Tibial artery (tissue), 4 donors: ENCODE measurements around the gene BRIP1.

ENCODE experiments used
- DNase-seq, 2 donors: peaks; one replicate each; pipeline ENCODE4 v3.0.0-alpha.2; 2019
- H3K27ac ChIP-seq, 2 donors: fragments of 200-600 bp; sonication (generic) in 1 of 2; 1 replicate in 1 of 2; 2 replicates in 1 of 2; pipeline ENCODE4 v1.5.1; 2018 to 2019; ENCODE audit warnings: mild to moderate bottlenecking in 1 of 2
- H3K27me3 ChIP-seq, 2 donors: fragments of 200-600 bp; sonication (generic) in 1 of 2; one replicate each; pipeline versions ENCODE4 v1.5.1 to v1.6.0; 2016 to 2019
- H3K36me3 ChIP-seq, 3 donors: fragments of 200-600 bp; sonication (generic) in 2 of 3; one replicate each; pipeline ENCODE4 v1.5.1; 2016 to 2019; ENCODE audit warnings: mild to moderate bottlenecking in 2 of 3
- H3K4me1 ChIP-seq, 4 donors: fragments of 200-600 bp; sonication (generic) in 2 of 4; 1 replicate in 3 of 4; 2 replicates in 1 of 4; pipeline ENCODE4 v1.5.1; 2016 to 2019
- H3K4me3 ChIP-seq, 2 donors: fragments of 200-600 bp; sonication (generic) in 1 of 2; 1 replicate in 1 of 2; 2 replicates in 1 of 2; pipeline ENCODE4 v1.5.1; 2018 to 2019; ENCODE audit warnings: mild to moderate bottlenecking in 2 of 2
- H3K9me3 ChIP-seq, 3 donors: fragments of 200-600 bp; sonication (generic) in 1 of 3; one replicate each; pipeline ENCODE4 v1.5.1; 2016 to 2019
- intact Hi-C: fragments of 100-400 bp; cut with DNase I; formaldehyde crosslinking; loops from one replicate; pipeline ENCODE4 v1.15.0; 2023; ENCODE audit warnings: low total_unique reads
- TF ChIP-seq, protein P1 (sequence below), 2 experiments: fragments of 200-600 bp in 1 of 2; fragments of 450-650 bp in 1 of 2; IDR thresholded peaks; one replicate each; pipeline ENCODE4 v1.5.1; 2017 to 2019; ENCODE audit warnings: antibody characterized with exemption in 2 of 2, mild to moderate bottlenecking in 1 of 2, moderate library complexity in 1 of 2

BRIP1 gene

DNA sequence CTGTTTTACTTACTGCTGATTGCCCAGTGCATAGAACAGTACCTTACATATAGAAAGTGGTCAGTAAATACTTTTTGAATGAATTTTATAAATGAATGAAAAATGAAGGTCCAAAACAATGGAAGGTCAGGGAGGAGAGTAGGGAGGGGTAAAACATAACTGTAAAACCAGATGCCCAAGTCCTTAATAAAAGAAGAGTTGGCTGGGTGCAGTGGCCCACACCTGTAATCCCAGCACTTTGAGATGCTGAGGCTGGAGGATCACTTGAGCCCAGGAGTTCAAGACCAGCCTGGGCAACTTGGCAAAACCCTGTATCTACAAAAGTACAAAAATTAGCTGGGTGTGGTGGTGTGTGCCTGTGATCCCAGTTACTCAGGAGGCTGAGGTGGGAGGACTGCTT, 108.2 kb downstream of the BRIP1 start:
- Histone ChIP-seq H3K27me3 (no peaks in the 10 kb centered on the region), H3K27ac (no peak overlapping the region), H3K36me3 (no peaks in the 10 kb centered on the region), H3K9me3 (peaks cover 0 to 4% (median 0%) of the 10 kb centered on the region in 3 donors), H3K4me3 (no peak overlapping the region), H3K4me1 (no peaks in the 10 kb centered on the region)
- DNase-seq = no peak
- intact Hi-C loops = no loop called here
- TF ChIP-seq, protein P1, sequence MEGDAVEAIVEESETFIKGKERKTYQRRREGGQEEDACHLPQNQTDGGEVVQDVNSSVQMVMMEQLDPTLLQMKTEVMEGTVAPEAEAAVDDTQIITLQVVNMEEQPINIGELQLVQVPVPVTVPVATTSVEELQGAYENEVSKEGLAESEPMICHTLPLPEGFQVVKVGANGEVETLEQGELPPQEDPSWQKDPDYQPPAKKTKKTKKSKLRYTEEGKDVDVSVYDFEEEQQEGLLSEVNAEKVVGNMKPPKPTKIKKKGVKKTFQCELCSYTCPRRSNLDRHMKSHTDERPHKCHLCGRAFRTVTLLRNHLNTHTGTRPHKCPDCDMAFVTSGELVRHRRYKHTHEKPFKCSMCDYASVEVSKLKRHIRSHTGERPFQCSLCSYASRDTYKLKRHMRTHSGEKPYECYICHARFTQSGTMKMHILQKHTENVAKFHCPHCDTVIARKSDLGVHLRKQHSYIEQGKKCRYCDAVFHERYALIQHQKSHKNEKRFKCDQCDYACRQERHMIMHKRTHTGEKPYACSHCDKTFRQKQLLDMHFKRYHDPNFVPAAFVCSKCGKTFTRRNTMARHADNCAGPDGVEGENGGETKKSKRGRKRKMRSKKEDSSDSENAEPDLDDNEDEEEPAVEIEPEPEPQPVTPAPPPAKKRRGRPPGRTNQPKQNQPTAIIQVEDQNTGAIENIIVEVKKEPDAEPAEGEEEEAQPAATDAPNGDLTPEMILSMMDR (IDR thresholded peaks at IDR 0.05) = no peak

- TF ChIP-seq, protein P1 (IDR thresholded peaks at IDR 0.05) = no peak
- Histone ChIP-seq H3K36me3 (no peaks in the 10 kb centered on the region), H3K27me3 (no peaks in the 10 kb centered on the region), H3K4me3 (no peak overlapping the region), H3K27ac (no peak overlapping the region), H3K9me3 (no peaks in the 10 kb centered on the region), H3K4me1 (no peaks in the 10 kb centered on the region)
- intact Hi-C loops = no loop called here
- DNase-seq = no peak
These were observed 109.2 kb downstream of the BRIP1 start for GRCh38 chr17:61754124-61754523.

- Histone ChIP-seq H3K27me3 (no peaks in the 10 kb centered on the region), H3K4me1 (no peaks in the 10 kb centered on the region), H3K36me3 (no peaks in the 10 kb centered on the region), H3K4me3 (no peak overlapping the region), H3K27ac (no peak overlapping the region), H3K9me3 (no peaks in the 10 kb centered on the region)
- DNase-seq = no peak
- intact Hi-C loops = no loop called here
- TF ChIP-seq, protein P1 (IDR thresholded peaks at IDR 0.05) = no peak
These were observed 109.6 kb downstream of the BRIP1 start for GRCh38 chr17:61753696-61754095.

DNA sequence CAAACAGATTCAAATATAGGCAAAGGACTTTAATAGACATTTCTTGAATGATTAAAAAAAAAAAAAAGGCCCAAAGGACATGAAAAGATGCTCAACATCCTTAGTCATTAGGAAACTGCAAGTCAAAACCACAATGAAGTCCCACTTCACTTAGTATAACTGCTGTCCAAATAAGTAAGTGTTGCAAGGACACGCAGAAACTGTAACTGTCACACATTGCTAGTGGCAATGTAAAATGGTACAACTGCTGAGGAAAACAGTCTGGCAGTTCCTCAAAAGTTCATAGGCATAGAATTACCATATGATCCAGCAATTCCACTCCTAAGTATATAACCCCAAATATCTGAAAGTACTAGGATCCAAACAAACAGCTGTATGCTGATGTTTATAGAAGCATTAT, 112.7 kb downstream of the BRIP1 start:
- no peaks in the 10 kb centered on the region for H3K27me3 ChIP-seq
- intact Hi-C loops = no loop called here
- no peaks in the 10 kb centered on the region for H3K36me3 ChIP-seq
- no peak overlapping the region for H3K27ac ChIP-seq
- DNase-seq = no peak
- no peaks in the 10 kb centered on the region for H3K4me1 ChIP-seq
- TF ChIP-seq, protein P1 (IDR thresholded peaks at IDR 0.05) = no peak
- H3K4me3 ChIP-seq = no peak overlapping the region
- H3K9me3 ChIP-seq = no peaks in the 10 kb centered on the region

DNA sequence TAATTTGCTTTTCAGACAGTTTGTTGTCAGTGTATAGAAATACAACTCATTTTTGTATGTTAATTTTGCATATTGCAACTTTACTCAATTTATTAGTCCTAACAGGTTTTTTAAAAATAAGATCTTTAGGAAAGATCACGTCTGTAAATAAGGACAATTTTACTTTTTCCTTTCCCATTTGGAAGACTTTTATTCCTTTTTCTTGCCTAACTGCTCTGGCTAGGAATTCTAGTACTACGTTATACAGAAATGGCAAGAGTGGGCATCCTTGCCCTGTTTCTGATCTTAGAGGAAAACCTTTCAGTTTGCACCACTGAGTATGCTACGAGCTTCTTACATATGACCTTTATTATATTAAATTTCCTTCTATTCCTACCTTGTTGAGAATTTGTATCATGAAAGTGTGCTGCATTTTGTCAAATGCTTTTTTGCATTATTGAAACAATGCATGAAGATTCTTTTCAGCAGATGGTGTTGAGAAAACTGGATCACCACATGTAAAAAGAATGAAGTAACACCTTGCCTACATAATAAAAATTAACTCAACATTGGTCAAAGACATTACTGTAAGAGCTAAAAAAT, 113.4 kb downstream of the BRIP1 start:
- TF ChIP-seq, protein P1 (IDR thresholded peaks at IDR 0.05) = no peak
- Histone ChIP-seq H3K36me3 (no peaks in the 10 kb centered on the region), H3K27ac (no peak overlapping the region), H3K9me3 (no peaks in the 10 kb centered on the region), H3K27me3 (no peaks in the 10 kb centered on the region), H3K4me1 (no peaks in the 10 kb centered on the region), H3K4me3 (no peak overlapping the region)
- no peak for DNase-seq
- intact Hi-C loops = no loop called here
